Neural cell (in vitro differentiated cells): ENCODE measurements around the gene INTU. TPM values are rescaled to one million over a fixed set of nuclear protein-coding genes. Genes with fewer than 3 reads are reported as not detected.

Experiments
- H2AFZ ChIP-seq: fragments of 200-600, 300-800 bp; sonication (generic), shearing (Covaris generic); 2 replicates; pipeline ENCODE4 v1.6.0; 2014; ENCODE audit warnings: low read depth, mild to moderate bottlenecking, antibody characterized with exemption, low read length, moderate library complexity
- H3F3A ChIP-seq: fragments of 200-600 bp; shearing (Covaris generic); 2 replicates; pipeline ENCODE4 v1.6.1; 2016; ENCODE audit warnings: mild to moderate bottlenecking, moderate library complexity, mixed read lengths, antibody characterized with exemption, low read length; ENCODE audit not compliant: insufficient read depth, poor library complexity, severe bottlenecking
- H3K27ac ChIP-seq: fragments of 200-600, 300-800 bp; sonication (generic), shearing (Covaris generic); 2 replicates; pipeline ENCODE4 v1.5.1; 2014; ENCODE audit warnings: mild to moderate bottlenecking, low read length, moderate library complexity
- H3K27me3 ChIP-seq: fragments of 300-800, 200-600 bp; sonication (generic), shearing (Covaris generic); 2 replicates; pipeline ENCODE4 v1.6.0; 2014; ENCODE audit warnings: mild to moderate bottlenecking, low read depth, low read length, moderate library complexity; ENCODE audit not compliant: insufficient read depth
- H3K36me3 ChIP-seq: fragments of 300-800, 200-600 bp; sonication (generic), shearing (Covaris generic); 2 replicates; pipeline ENCODE4 v1.5.1; 2014; ENCODE audit warnings: mild to moderate bottlenecking, antibody characterized with exemption, low read length, moderate library complexity; ENCODE audit not compliant: insufficient read depth
- H3K4me2 ChIP-seq: fragments of 300-800, 200-600 bp; sonication (generic), shearing (Covaris generic); 2 replicates; pipeline ENCODE4 v1.6.0; 2014; ENCODE audit warnings: mild to moderate bottlenecking, low read length
- H3K4me3 ChIP-seq: fragments of 300-800, 200-600 bp; sonication (generic), shearing (Covaris generic); 2 replicates; pipeline ENCODE4 v1.5.1; 2014; ENCODE audit warnings: mild to moderate bottlenecking, low read length, moderate library complexity
- H3K79me2 ChIP-seq: fragments of 200-600 bp; shearing (Covaris generic); replicated peaks from 2 replicates; pipeline ENCODE4 v1.6.0; 2014; ENCODE audit warnings: mild to moderate bottlenecking, low read length, moderate library complexity; ENCODE audit not compliant: insufficient read depth
- H3K9ac ChIP-seq: fragments of 300-800, 200-600 bp; sonication (generic), shearing (Covaris generic); 2 replicates; pipeline ENCODE4 v1.6.1; 2016; ENCODE audit warnings: mild to moderate bottlenecking, low read length, mixed read lengths
- H3K9me2 ChIP-seq: fragments of 200-600 bp; shearing (Covaris generic); 2 replicates; pipeline ENCODE4 v1.6.1; 2016; ENCODE audit warnings: mild to moderate bottlenecking, low read length, mixed read lengths; ENCODE audit not compliant: insufficient read depth
- H3K9me3 ChIP-seq: fragments of 200-600, 300-800 bp; sonication (generic), shearing (Covaris generic); 2 replicates; pipeline ENCODE4 v1.6.1; 2016; ENCODE audit warnings: mild to moderate bottlenecking, mixed run types, low read length, moderate library complexity, mixed read lengths
- H4K20me1 ChIP-seq: fragments of 200-600 bp; shearing (Covaris generic); 2 replicates; pipeline ENCODE4 v1.6.1; 2016; ENCODE audit warnings: mild to moderate bottlenecking, mixed run types; ENCODE audit not compliant: insufficient read depth
- CTCF ChIP-seq: fragments of 450-650 bp; IDR thresholded peaks from 2 replicates; pipeline ENCODE4 v1.5.1; 2014; ENCODE audit warnings: antibody characterized with exemption, mild to moderate bottlenecking, moderate library complexity; ENCODE audit not compliant: poor library complexity, severe bottlenecking
- EP300 ChIP-seq: fragments of 450-650 bp; conservative IDR thresholded peaks from 2 replicates; pipeline ENCODE4 v1.6.1; 2014; ENCODE audit warnings: antibody characterized with exemption, mild to moderate bottlenecking, moderate library complexity; ENCODE audit not compliant: poor library complexity, severe bottlenecking
- EZH2 ChIP-seq: fragments of 200-600, 300-800 bp; shearing (Covaris generic), sonication (generic); IDR thresholded peaks from 2 replicates; pipeline ENCODE4 v1.6.1; 2014; ENCODE audit warnings: antibody characterized with exemption, low read length, borderline replicate concordance, mild to moderate bottlenecking; ENCODE audit not compliant: insufficient read depth, poor library complexity, severe bottlenecking
- MXI1 ChIP-seq: fragments of 450-650 bp; conservative IDR thresholded peaks from 2 replicates; pipeline ENCODE4 v1.6.1; 2014; ENCODE audit warnings: antibody characterized with exemption, mild to moderate bottlenecking; ENCODE audit not compliant: poor library complexity, severe bottlenecking
- POLR2AphosphoS5 ChIP-seq: IDR thresholded peaks from 2 replicates; pipeline ENCODE4 v1.6.1; 2012
- RAD21 ChIP-seq: fragments of 450-650 bp; conservative IDR thresholded peaks from 2 replicates; pipeline ENCODE4 v1.6.1; 2014; ENCODE audit warnings: antibody characterized with exemption, mild to moderate bottlenecking, moderate library complexity
- REST ChIP-seq: IDR thresholded peaks from 2 replicates; pipeline ENCODE4 v1.6.1; 2012; ENCODE audit warnings: borderline replicate concordance
- SMC3 ChIP-seq: fragments of 450-650 bp; conservative IDR thresholded peaks from 2 replicates; pipeline ENCODE4 v1.6.1; 2014; ENCODE audit warnings: antibody characterized with exemption, mild to moderate bottlenecking, moderate library complexity; ENCODE audit not compliant: poor library complexity
- TAF1 ChIP-seq: IDR thresholded peaks from 2 replicates; pipeline ENCODE4 v1.6.1; 2012; ENCODE audit warnings: low read depth
- polyA plus RNA-seq: library from polyadenylated mRNA; depleted of rRNA; stranded (reverse); fragments of >200 nt; gene quantifications from 2 replicates; pipeline ENCODE4 v1.2.3, GENCODE V29; 2014

Gene INTU
- polyA plus RNA-seq, 1 donor from 2014 or later: 15.7 TPM

GRCh38 chr4:127759893-127760292 is 127.1 kb downstream of the INTU start:
- Histone ChIP-seq H2AFZ (no peak overlapping the region), H3K9ac (no peak overlapping the region), H3K27ac (no peak overlapping the region), H3K9me2 (no peaks in the 10 kb centered on the region), H3F3A (no peaks in the 10 kb centered on the region), H3K9me3 (no peaks in the 10 kb centered on the region), H4K20me1 (no peaks in the 10 kb centered on the region), H3K4me2 (no peak overlapping the region), H3K27me3 (no peaks in the 10 kb centered on the region), H3K36me3 (no peaks in the 10 kb centered on the region), H3K79me2 (no peaks in the 10 kb centered on the region), H3K4me3 (no peak overlapping the region)
- TF ChIP-seq CTCF (no peak), TAF1 (no peak), EZH2 (no peak), POLR2AphosphoS5 (no peak), SMC3 (no peak), REST (no peak), MXI1 (no peak), EP300 (no peak), RAD21 (no peak)

GRCh38 chr4:127771535-127772275 is 138.9 kb downstream of the INTU start:
- no peaks in the 10 kb centered on the region for H4K20me1 ChIP-seq
- H3K36me3 ChIP-seq: no peaks in the 10 kb centered on the region
- H3K27ac ChIP-seq: no peak overlapping the region
- H3K4me3 ChIP-seq: no peak overlapping the region
- H3K9ac ChIP-seq: no peak overlapping the region
- no peak for TF ChIP-seq EP300
- no peak for TF ChIP-seq MXI1
- no peak for TF ChIP-seq REST
- H3K79me2 ChIP-seq: no peaks in the 10 kb centered on the region
- H3K27me3 ChIP-seq: no peaks in the 10 kb centered on the region
- no peaks in the 10 kb centered on the region for H3K9me3 ChIP-seq
- no peak overlapping the region for H2AFZ ChIP-seq
- H3F3A ChIP-seq: no peaks in the 10 kb centered on the region
- H3K4me2 ChIP-seq: no peak overlapping the region
- H3K9me2 ChIP-seq: no peaks in the 10 kb centered on the region
